Keratinocyte (primary cell): ENCODE measurements around the gene FUT8. TPM values are rescaled to one million over a fixed set of nuclear protein-coding genes. Genes with fewer than 3 reads are reported as not detected.

Experiments used
- DNase-seq: peaks from one replicate; pipeline ENCODE4 v3.0.0-alpha.2; 2011; ENCODE audit warnings: low read depth, missing footprints, low spot score
- FAIRE-seq: peaks from 2 replicates; lab custom pipeline; 2011; peaks lifted over from hg19 to GRCh38; lab: Jason Lieb, UNC
- H2AFZ ChIP-seq: 2 replicates; pipeline ENCODE4 v1.6.0; 2012; ENCODE audit warnings: low read length, control low read depth, inconsistent platforms; ENCODE audit not compliant: control insufficient read depth
- H3K27ac ChIP-seq: 2 replicates; pipeline ENCODE4 v1.5.1; 2011; ENCODE audit warnings: low read length; ENCODE audit not compliant: control insufficient read depth, insufficient read depth
- H3K27me3 ChIP-seq: 3 replicates; pipeline ENCODE4 v1.6.0; 2011; ENCODE audit warnings: low read length; ENCODE audit not compliant: control insufficient read depth, insufficient read depth; ENCODE audit errors: extremely low read depth
- H3K36me3 ChIP-seq, 2 experiments: 2 replicates in 1 of 2; 3 replicates in 1 of 2; pipeline ENCODE4 v1.5.1; 2011; ENCODE audit warnings: low read length in 2 of 2, mild to moderate bottlenecking in 1 of 2; ENCODE audit not compliant: control insufficient read depth in 2 of 2, insufficient read depth in 2 of 2; ENCODE audit errors: extremely low read depth in 1 of 2
- H3K4me1 ChIP-seq: 3 replicates; pipeline ENCODE4 v1.5.1; 2011; ENCODE audit warnings: low read length; ENCODE audit not compliant: control insufficient read depth, insufficient read depth; ENCODE audit errors: extremely low read depth
- H3K4me2 ChIP-seq: 3 replicates; pipeline ENCODE4 v1.6.0; 2011; ENCODE audit warnings: low read depth, low read length; ENCODE audit not compliant: control insufficient read depth, insufficient read depth; ENCODE audit errors: extremely low read depth
- H3K4me3 ChIP-seq, 3 experiments: fragments of 200-600 bp in 1 of 3; sonication (generic) in 1 of 3; 2 replicates in 2 of 3; 3 replicates in 1 of 3; pipeline ENCODE4 v1.5.1; 2011 to 2016; ENCODE audit warnings: low read length in 3 of 3, mild to moderate bottlenecking in 3 of 3, control low read depth in 2 of 3, inconsistent platforms in 1 of 3, low read depth in 1 of 3, mixed read lengths in 1 of 3, mixed run types in 1 of 3, moderate library complexity in 1 of 3; ENCODE audit not compliant: control insufficient read depth in 2 of 3, insufficient read depth in 2 of 3; ENCODE audit errors: extremely low read depth in 1 of 3
- H3K79me2 ChIP-seq: 2 replicates; pipeline ENCODE4 v1.6.0; 2012; ENCODE audit warnings: low read length; ENCODE audit not compliant: control insufficient read depth, insufficient read depth
- H3K9ac ChIP-seq: 3 replicates; pipeline ENCODE4 v1.6.0; 2011; ENCODE audit warnings: low read length; ENCODE audit not compliant: control insufficient read depth, insufficient read depth; ENCODE audit errors: extremely low read depth
- H3K9me1 ChIP-seq: 3 replicates; pipeline ENCODE4 v1.6.0; 2011; ENCODE audit warnings: low read length; ENCODE audit not compliant: control insufficient read depth, insufficient read depth; ENCODE audit errors: extremely low read depth
- H3K9me3 ChIP-seq: 2 replicates; pipeline ENCODE4 v1.5.1; 2012; ENCODE audit warnings: low read depth, low read length; ENCODE audit not compliant: control insufficient read depth
- H4K20me1 ChIP-seq: 3 replicates; pipeline ENCODE4 v1.6.0; 2011; ENCODE audit warnings: low read length; ENCODE audit not compliant: control insufficient read depth, insufficient read depth; ENCODE audit errors: extremely low read depth
- EZH2 ChIP-seq: IDR thresholded peaks from one replicate; pipeline ENCODE4 v1.6.1; 2012; ENCODE audit warnings: inconsistent platforms, mild to moderate bottlenecking, low read length, moderate library complexity
- dilution Hi-C: fragments of 300-500 bp; cut with MboI; formaldehyde crosslinking; loops from one replicate; pipeline ENCODE4 v1.7.0; 2020; ENCODE audit warnings: low sequenced_read_pairs; ENCODE audit not compliant: extremely low pct_ligation_motif_present
- polyA plus RNA-seq, 5 experiments: library from polyadenylated mRNA; depleted of rRNA in 3 of 5; stranded (reverse) in 3 of 5; stranded (forward) in 1 of 5; unstranded in 1 of 5; fragments of >200 nt; gene quantifications; 1 replicate in 1 of 5; 2 replicates in 3 of 5; 3 replicates in 1 of 5; pipeline versions ENCODE4 v1.2.1 to v1.2.3, GENCODE V29; 2011 to 2012; ENCODE audit warnings: missing spikeins in 2 of 5, low read depth in 1 of 5, low replicate concordance in 1 of 5
- TF ChIP-seq, protein P1 (sequence below), 3 experiments: IDR thresholded peaks in 1 of 3; conservative IDR thresholded peaks in 1 of 3; optimal IDR thresholded peaks in 1 of 3; 2 replicates in 2 of 3; 3 replicates in 1 of 3; pipeline versions ENCODE3 to v1.5.1; 2011; ENCODE audit warnings: low read length in 3 of 3, mild to moderate bottlenecking in 3 of 3, moderate library complexity in 2 of 3, control low read depth in 1 of 3, inconsistent platforms in 1 of 3; ENCODE audit not compliant: insufficient read depth in 2 of 3; ENCODE audit errors: extremely low read depth in 1 of 3

Gene FUT8
- polyA plus RNA-seq, 1 donor (not counting 4 experiments of a cell fraction or from before 2014, with no cell fraction given) = 12.5 TPM

DNA sequence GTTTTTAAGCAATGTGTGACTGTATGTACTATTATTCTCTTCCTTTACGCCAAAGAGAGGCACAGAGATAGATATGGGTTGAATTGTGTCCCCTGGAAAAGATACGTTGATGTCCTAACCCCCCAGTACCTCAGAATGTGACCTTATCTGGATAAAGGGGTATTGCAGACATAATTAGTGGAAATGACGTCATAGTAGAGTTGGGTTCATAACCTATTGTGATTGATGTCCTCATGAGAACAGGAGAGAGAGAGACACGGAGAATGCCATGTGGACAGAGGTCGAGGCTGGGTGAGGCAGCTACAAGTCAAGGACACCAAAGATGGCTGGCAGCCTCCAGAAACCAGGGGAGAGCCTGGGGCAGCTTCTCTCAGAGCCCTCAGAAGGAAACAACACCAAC is 376.3 kb downstream of the FUT8 start:
- Histone ChIP-seq H3K36me3 (no peaks in the 10 kb centered on the region), H3K4me3 (no peak overlapping the region), H3K4me1 (peaks cover 9% of the 10 kb centered on the region), H3K9me1 (no peaks in the 10 kb centered on the region), H3K9ac (no peak overlapping the region), H3K27me3 (peaks cover 10% of the 10 kb centered on the region), H3K4me2 (no peak overlapping the region), H3K79me2 (no peaks in the 10 kb centered on the region), H3K27ac (no peak overlapping the region), H2AFZ (no peak overlapping the region), H3K9me3 (no peaks in the 10 kb centered on the region), H4K20me1 (no peaks in the 10 kb centered on the region)
- no peak for TF ChIP-seq EZH2
- TF ChIP-seq, protein P1, sequence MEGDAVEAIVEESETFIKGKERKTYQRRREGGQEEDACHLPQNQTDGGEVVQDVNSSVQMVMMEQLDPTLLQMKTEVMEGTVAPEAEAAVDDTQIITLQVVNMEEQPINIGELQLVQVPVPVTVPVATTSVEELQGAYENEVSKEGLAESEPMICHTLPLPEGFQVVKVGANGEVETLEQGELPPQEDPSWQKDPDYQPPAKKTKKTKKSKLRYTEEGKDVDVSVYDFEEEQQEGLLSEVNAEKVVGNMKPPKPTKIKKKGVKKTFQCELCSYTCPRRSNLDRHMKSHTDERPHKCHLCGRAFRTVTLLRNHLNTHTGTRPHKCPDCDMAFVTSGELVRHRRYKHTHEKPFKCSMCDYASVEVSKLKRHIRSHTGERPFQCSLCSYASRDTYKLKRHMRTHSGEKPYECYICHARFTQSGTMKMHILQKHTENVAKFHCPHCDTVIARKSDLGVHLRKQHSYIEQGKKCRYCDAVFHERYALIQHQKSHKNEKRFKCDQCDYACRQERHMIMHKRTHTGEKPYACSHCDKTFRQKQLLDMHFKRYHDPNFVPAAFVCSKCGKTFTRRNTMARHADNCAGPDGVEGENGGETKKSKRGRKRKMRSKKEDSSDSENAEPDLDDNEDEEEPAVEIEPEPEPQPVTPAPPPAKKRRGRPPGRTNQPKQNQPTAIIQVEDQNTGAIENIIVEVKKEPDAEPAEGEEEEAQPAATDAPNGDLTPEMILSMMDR (optimal IDR thresholded peaks at IDR 0.05 in 1 of 3, IDR thresholded peaks at IDR 0.05 in 1 of 3, conservative IDR thresholded peaks at IDR 0.05 in 1 of 3; ENCODE audit: extremely low read depth in 1 of 3, insufficient read depth in 2 of 3, low read length in 3 of 3) = no peak
- dilution Hi-C loops = no loop called here
- DNase-seq (no peak), FAIRE-seq (no peak)

DNA sequence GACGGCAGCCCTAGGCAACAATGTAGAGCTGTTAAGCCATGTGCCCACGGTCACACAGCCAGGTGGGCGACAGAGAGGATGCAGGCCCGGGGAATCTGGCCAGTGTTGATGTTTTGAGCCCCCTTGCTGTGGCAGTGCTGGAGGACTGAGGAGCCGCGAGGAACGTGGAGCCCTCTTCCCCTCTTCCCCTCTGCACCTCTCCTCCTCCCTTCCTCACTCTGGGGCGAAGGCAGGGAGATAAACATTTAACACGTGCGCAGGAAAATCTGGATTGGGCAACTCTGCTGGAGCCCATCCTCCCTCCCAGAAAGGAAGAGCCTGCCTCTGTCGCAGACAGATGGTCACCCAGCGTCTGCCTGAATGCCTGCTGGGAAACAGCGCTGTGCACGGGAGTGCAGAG is 376.8 kb downstream of the FUT8 start:
- Histone ChIP-seq H3K4me2 (no peak overlapping the region), H2AFZ (no peak overlapping the region), H3K4me3 (no peak overlapping the region), H3K27ac (no peak overlapping the region), H3K4me1 (peaks cover 9% of the 10 kb centered on the region), H3K36me3 (no peaks in the 10 kb centered on the region), H3K9me1 (no peaks in the 10 kb centered on the region), H4K20me1 (no peaks in the 10 kb centered on the region), H3K9me3 (no peaks in the 10 kb centered on the region), H3K9ac (no peak overlapping the region), H3K27me3 (peaks cover 10% of the 10 kb centered on the region), H3K79me2 (no peaks in the 10 kb centered on the region)
- no peak for DNase-seq
- dilution Hi-C loops = no loop called here
- no peak for FAIRE-seq
- TF ChIP-seq, protein P1 (optimal IDR thresholded peaks at IDR 0.05 in 1 of 3, IDR thresholded peaks at IDR 0.05 in 1 of 3, conservative IDR thresholded peaks at IDR 0.05 in 1 of 3; ENCODE audit: extremely low read depth in 1 of 3, insufficient read depth in 2 of 3, low read length in 3 of 3) = no peak
- no peak for TF ChIP-seq EZH2
